ENCODE data around the gene NKAPD1. TPM values are rescaled to one million over a fixed set of nuclear protein-coding genes. Genes with fewer than 3 reads are reported as not detected.

NKAPD1 gene, protein sequence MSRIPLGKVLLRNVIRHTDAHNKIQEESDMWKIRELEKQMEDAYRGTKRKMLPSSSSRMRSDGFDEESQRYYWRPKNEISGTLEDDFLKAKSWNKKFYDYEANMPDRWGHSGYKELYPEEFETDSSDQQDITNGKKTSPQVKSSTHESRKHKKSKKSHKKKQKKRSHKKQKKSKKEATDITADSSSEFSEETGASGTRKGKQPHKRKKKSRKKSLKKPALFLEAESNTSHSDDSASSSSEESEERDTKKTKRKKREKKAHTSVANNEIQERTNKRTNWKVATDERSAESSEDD
- total RNA-seq, result 11.1 and 14.9 TPM in 2 replicates

GRCh38 chr11:112073941-112074811 lies at the start of gene NKAPD1, which contains the start of gene PIH1D2:
NKAPD1 (plus strand) TSS chr11:112074299; CDS start chr11:112075575, 1,276 bp downstream.
PIH1D2 (minus strand) TSS chr11:112074017; CDS start chr11:112073174, 843 bp downstream.

GRCh38 chr11:112024773-112025678 lies 49.1 kb upstream of the NKAPD1 start, which contains the start of gene DLAT:
DLAT (plus strand) TSS chr11:112025408; CDS start chr11:112025473, 65 bp downstream.

GRCh38 chr11:112086422-112087191 lies 12.5 kb downstream of the NKAPD1 start, which contains the start of the genes SDHD and TIMM8B:
SDHD (plus strand) TSS chr11:112086873; CDS start chr11:112086908, 35 bp downstream.
TIMM8B (minus strand) TSS chr11:112086756; CDS start chr11:112086723, 33 bp downstream.

Other genes starting within 250 kb of the NKAPD1 start
- gene ALG9, start 202.7 kb upstream of the NKAPD1 start, total RNA-seq, result 26.5 and 30.0 TPM in 2 replicates
- gene FDXACB1, start 195.1 kb upstream of the NKAPD1 start, total RNA-seq, result 3.0 and 6.0 TPM in 2 replicates
- 16.4 and 29.9 TPM in 2 replicates for gene CFAP68, start 194.8 kb upstream of the NKAPD1 start, total RNA-seq
- gene CRYAB, start 162.5 kb upstream of the NKAPD1 start, total RNA-seq, result 2.8 and 6.6 TPM in 2 replicates
- gene HSPB2, start 161.6 kb upstream of the NKAPD1 start, total RNA-seq, result not detected in 2 replicates
- 1.2 TPM in 1 of 2 replicates, not detected in the other for gene C11orf52, start 155.4 kb upstream of the NKAPD1 start, total RNA-seq
- gene DIXDC1, start 137.0 kb upstream of the NKAPD1 start, total RNA-seq, result 7.3 and 7.8 TPM in 2 replicates
- 33.7 and 38.3 TPM in 2 replicates for gene DLAT, start 48.9 kb upstream of the NKAPD1 start, total RNA-seq
- 0.39 and 1.3 TPM in 2 replicates for gene PIH1D2, start 282 bp upstream of the NKAPD1 start, total RNA-seq
- gene TIMM8B, start 12.5 kb downstream of the NKAPD1 start, total RNA-seq, result 30.9 and 42.5 TPM in 2 replicates
- 86.8 and 103 TPM in 2 replicates for gene SDHD, start 12.6 kb downstream of the NKAPD1 start, total RNA-seq
- 31.6 and 49.2 TPM in 2 replicates for gene IL18, start 89.8 kb downstream of the NKAPD1 start, total RNA-seq
- not detected in 2 replicates for gene TEX12, start 93.1 kb downstream of the NKAPD1 start, total RNA-seq
- gene BCO2, start 101.2 kb downstream of the NKAPD1 start, total RNA-seq, result 0.80 and 3.7 TPM in 2 replicates
- gene PTS, start 152.1 kb downstream of the NKAPD1 start, total RNA-seq, result 48.8 and 78.2 TPM in 2 replicates
- not detected in 2 replicates for gene PLET1, start 186.6 kb downstream of the NKAPD1 start, total RNA-seq

Data from hair follicular keratinocyte (primary cell).